ENCODE results near the gene ATP2C2. TPM values are rescaled to one million over a fixed set of nuclear protein-coding genes. Genes with fewer than 3 reads are reported as not detected.

The ATP2C2 gene
- total RNA-seq, 1 experiment from 2014 or later: 26.0 TPM

DNA sequence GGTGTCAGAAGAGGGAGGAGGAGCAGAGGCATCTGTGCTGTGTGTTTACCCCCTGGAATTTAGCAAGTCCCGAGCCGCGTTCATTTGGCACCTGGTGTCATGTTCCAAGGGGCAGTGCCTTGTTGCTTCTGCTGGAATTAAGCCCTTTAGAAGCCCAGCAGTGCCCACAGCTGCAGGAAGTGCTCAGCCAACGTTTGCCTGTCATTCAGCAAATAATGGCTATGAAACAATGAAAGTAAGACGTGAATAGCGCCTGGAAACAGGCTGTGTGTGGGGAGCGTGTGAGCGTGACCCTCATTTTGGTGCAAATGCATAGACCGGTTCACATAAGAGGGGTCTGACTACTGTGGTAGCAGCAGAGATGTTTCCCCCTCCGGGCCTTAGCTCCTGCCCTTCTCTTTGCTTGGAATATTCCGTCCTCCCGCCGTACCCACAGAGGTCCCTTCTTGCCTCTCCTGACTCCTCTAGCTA, 5.8 kb upstream of the ATP2C2 start:
- peak overlapping the region; percentile 60 for H3K4me2 ChIP-seq (ENCODE audit: low read length)
- no peak overlapping the region for H2AFZ ChIP-seq (ENCODE audit: low read length)
- no peaks in the 10 kb centered on the region for H3K9me3 ChIP-seq (ENCODE audit: low read length)
- ChIA-PET CTCF (no interaction called here), POLR2A (ENCODE audit: unreplicated experiment) (no interaction called here)
- H4K20me1 ChIP-seq (ENCODE audit: low read length): no peaks in the 10 kb centered on the region
- no peaks in the 10 kb centered on the region for H3K79me2 ChIP-seq (ENCODE audit: low read length)
- H3K36me3 ChIP-seq (ENCODE audit: low read depth, low read length): no peaks in the 10 kb centered on the region
- no peaks in the 10 kb centered on the region for H3K27me3 ChIP-seq (ENCODE audit: low read length)
- DNase-seq: peak; percentile 64
- H3K9me2 ChIP-seq (replicated peaks; ENCODE audit: low read length): no peaks in the 10 kb centered on the region
- H3K27ac ChIP-seq (ENCODE audit: low read length): peak overlapping the region; percentile 95
- H3K4me3 ChIP-seq (ENCODE audit: low read length): no peak overlapping the region
- peak; percentile 52 for ATAC-seq
- intact Hi-C loops (cut with micrococcal nuclease): no loop called here
- no TSS peak for BruUV-seq (replicated peaks)
- no peaks in the 10 kb centered on the region for H3F3A ChIP-seq (ENCODE audit: low read length, unreplicated experiment)
- H3K9ac ChIP-seq (ENCODE audit: low read length): peak overlapping the region; percentile 65
- peaks cover 49% of the 10 kb centered on the region for H3K4me1 ChIP-seq (ENCODE audit: insufficient read depth, low read length)
- no peak for TF ChIP-seq EZH2 (IDR thresholded peaks at IDR 0.05; ENCODE audit: low read length, unreplicated experiment)
- TF ChIP-seq, protein P1, sequence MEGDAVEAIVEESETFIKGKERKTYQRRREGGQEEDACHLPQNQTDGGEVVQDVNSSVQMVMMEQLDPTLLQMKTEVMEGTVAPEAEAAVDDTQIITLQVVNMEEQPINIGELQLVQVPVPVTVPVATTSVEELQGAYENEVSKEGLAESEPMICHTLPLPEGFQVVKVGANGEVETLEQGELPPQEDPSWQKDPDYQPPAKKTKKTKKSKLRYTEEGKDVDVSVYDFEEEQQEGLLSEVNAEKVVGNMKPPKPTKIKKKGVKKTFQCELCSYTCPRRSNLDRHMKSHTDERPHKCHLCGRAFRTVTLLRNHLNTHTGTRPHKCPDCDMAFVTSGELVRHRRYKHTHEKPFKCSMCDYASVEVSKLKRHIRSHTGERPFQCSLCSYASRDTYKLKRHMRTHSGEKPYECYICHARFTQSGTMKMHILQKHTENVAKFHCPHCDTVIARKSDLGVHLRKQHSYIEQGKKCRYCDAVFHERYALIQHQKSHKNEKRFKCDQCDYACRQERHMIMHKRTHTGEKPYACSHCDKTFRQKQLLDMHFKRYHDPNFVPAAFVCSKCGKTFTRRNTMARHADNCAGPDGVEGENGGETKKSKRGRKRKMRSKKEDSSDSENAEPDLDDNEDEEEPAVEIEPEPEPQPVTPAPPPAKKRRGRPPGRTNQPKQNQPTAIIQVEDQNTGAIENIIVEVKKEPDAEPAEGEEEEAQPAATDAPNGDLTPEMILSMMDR (conservative IDR thresholded peaks at IDR 0.05; ENCODE audit: low read depth, low read length): no peak
- no peak for TF ChIP-seq EZH2phosphoT487 (IDR thresholded peaks at IDR 0.05; ENCODE audit: borderline replicate concordance, low read length)

DNA sequence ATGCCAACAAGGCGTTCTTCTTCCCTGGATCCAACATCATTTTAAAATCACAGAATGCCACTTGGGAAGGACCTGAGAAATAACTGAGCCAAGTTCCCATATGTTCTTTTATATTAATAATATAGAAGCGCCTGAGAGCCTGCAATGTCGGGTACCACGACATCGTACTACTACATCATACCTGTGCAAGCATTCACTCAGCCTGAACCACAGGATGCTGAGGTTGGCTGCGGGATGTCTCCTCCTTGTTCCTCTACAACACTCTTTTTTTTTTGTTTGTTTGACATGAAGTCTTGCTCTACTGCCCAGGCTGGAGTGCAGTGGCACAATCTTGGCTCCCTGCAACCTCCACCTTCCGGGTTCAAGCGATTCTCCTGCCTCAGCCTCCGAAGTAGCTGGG, 2.1 kb upstream of the ATP2C2 start:
- no peak for DNase-seq
- no peak overlapping the region for H3K27ac ChIP-seq (ENCODE audit: low read length)
- H3F3A ChIP-seq (ENCODE audit: low read length, unreplicated experiment): no peaks in the 10 kb centered on the region
- no peaks in the 10 kb centered on the region for H3K36me3 ChIP-seq (ENCODE audit: low read depth, low read length)
- H2AFZ ChIP-seq (ENCODE audit: low read length): no peak overlapping the region
- H3K9me2 ChIP-seq (replicated peaks; ENCODE audit: low read length): no peaks in the 10 kb centered on the region
- H3K27me3 ChIP-seq (ENCODE audit: low read length): no peaks in the 10 kb centered on the region
- CTCF ChIA-PET: no interaction called here
- H3K9ac ChIP-seq (ENCODE audit: low read length): no peak overlapping the region
- intact Hi-C loops (cut with micrococcal nuclease): no loop called here
- no peak overlapping the region for H3K4me2 ChIP-seq (ENCODE audit: low read length)
- no peak for TF ChIP-seq EZH2 (IDR thresholded peaks at IDR 0.05; ENCODE audit: low read length, unreplicated experiment)
- TF ChIP-seq EZH2phosphoT487 (IDR thresholded peaks at IDR 0.05; ENCODE audit: borderline replicate concordance, low read length): no peak
- TF ChIP-seq, protein P1 (conservative IDR thresholded peaks at IDR 0.05; ENCODE audit: low read depth, low read length): no peak
- H3K4me1 ChIP-seq (ENCODE audit: insufficient read depth, low read length): peaks cover 38% of the 10 kb centered on the region
- ATAC-seq: no peak
- POLR2A ChIA-PET (ENCODE audit: unreplicated experiment): no interaction called here
- no peaks in the 10 kb centered on the region for H3K9me3 ChIP-seq (ENCODE audit: low read length)
- H3K79me2 ChIP-seq (ENCODE audit: low read length): peaks cover 23% of the 10 kb centered on the region
- no TSS peak for BruUV-seq (replicated peaks)
- H4K20me1 ChIP-seq (ENCODE audit: low read length): no peaks in the 10 kb centered on the region
- H3K4me3 ChIP-seq (ENCODE audit: low read length): no peak overlapping the region

DNA sequence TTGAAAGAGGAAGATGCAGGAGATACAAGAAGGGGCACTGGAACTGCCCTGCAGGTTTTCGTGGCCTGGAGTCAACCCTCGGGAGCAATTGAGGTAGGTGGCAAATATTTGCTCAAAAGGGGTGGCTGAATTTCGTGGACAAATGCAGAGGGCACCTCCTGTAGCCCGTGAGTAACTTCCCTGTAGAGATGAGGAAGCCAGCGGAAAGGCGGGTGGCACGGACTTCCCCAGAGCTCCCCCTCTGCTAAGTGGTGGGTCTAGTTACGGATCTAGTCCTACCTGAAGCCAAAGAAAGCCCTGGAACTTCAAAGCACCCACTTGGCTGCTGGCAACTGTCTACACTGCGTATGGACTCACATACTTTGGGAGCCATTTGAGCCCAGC, 1.0 kb upstream of the ATP2C2 start:
- POLR2A ChIA-PET (ENCODE audit: unreplicated experiment): no interaction called here
- intact Hi-C loops (cut with micrococcal nuclease): no loop called here
- no peak for DNase-seq
- Histone ChIP-seq H3K4me2 (ENCODE audit: low read length) (no peak overlapping the region), H3K4me1 (ENCODE audit: insufficient read depth, low read length) (peaks cover 33% of the 10 kb centered on the region), H3K4me3 (ENCODE audit: low read length) (no peak overlapping the region), H3K79me2 (ENCODE audit: low read length) (peaks cover 34% of the 10 kb centered on the region), H3K27me3 (ENCODE audit: low read length) (no peaks in the 10 kb centered on the region), H3K27ac (ENCODE audit: low read length) (no peak overlapping the region), H3K36me3 (ENCODE audit: low read depth, low read length) (no peaks in the 10 kb centered on the region), H3K9me3 (ENCODE audit: low read length) (no peaks in the 10 kb centered on the region), H2AFZ (ENCODE audit: low read length) (no peak overlapping the region), H3F3A (ENCODE audit: low read length, unreplicated experiment) (no peaks in the 10 kb centered on the region), H3K9me2 (replicated peaks; ENCODE audit: low read length) (no peaks in the 10 kb centered on the region), H4K20me1 (ENCODE audit: low read length) (no peaks in the 10 kb centered on the region), H3K9ac (ENCODE audit: low read length) (no peak overlapping the region)
- CTCF ChIA-PET: no interaction called here
- ATAC-seq: no peak
- BruUV-seq (replicated peaks): no TSS peak
- TF ChIP-seq, protein P1 (conservative IDR thresholded peaks at IDR 0.05; ENCODE audit: low read depth, low read length): no peak
- TF ChIP-seq EZH2 (IDR thresholded peaks at IDR 0.05; ENCODE audit: low read length, unreplicated experiment) (no peak), EZH2phosphoT487 (IDR thresholded peaks at IDR 0.05; ENCODE audit: borderline replicate concordance, low read length) (no peak)
